IMR-90 (cell line): ENCODE measurements around the gene EDN3. TPM values are rescaled to one million over a fixed set of nuclear protein-coding genes. Genes with fewer than 3 reads are reported as not detected.

Experiments
- ATAC-seq: fragments of 200-7000 bp; cut with Tn5 transposase; 2 replicates; pipeline ENCODE4 v1.9.1; 2020; ENCODE audit warnings: low read depth, mild to moderate bottlenecking, moderate library complexity
- BruUV-seq: library from RNA; stranded (reverse); fragments of 400-500 nt; replicated peaks from 2 replicates; lab custom pipeline; 2021; lab: Mats Ljungman, UMichigan
- CTCF ChIA-PET: fragments of 300-600 bp; formaldehyde crosslinking; extraction: SDS; loops from one replicate; lab custom pipeline; 2021; ENCODE audit warnings: antibody characterized with exemption; lab: Yijun Ruan, JAX
- POLR2A ChIA-PET: fragments of 300-600 bp; sonication (Branson Sonifier 250); formaldehyde crosslinking; loops from one replicate; lab custom pipeline; 2022; ENCODE audit warnings: antibody characterized with exemption; ENCODE audit not compliant: unreplicated experiment; lab: Charles Lee
- DNase-seq: peaks from one replicate; pipeline ENCODE4 v3.0.0; 2013
- H2AFZ ChIP-seq: replicated peaks from 2 replicates; pipeline ENCODE3; 2013; ENCODE audit warnings: low read length, mild to moderate bottlenecking; ENCODE audit not compliant: poor library complexity
- H2AK5ac ChIP-seq: 2 replicates; pipeline ENCODE4 v1.6.1; 2013; ENCODE audit warnings: low read depth, low read length, inconsistent platforms
- H2AK9ac ChIP-seq: replicated peaks from 2 replicates; pipeline ENCODE3; 2013; ENCODE audit warnings: mild to moderate bottlenecking, low read depth, low read length, moderate library complexity; ENCODE audit not compliant: poor library complexity
- H2BK120ac ChIP-seq: 2 replicates; pipeline ENCODE4 v1.6.1; 2013; ENCODE audit warnings: low read depth, low read length, inconsistent platforms
- H2BK15ac ChIP-seq: 3 replicates; pipeline ENCODE4 v1.6.1; 2013; ENCODE audit warnings: low read depth, low read length, inconsistent platforms
- H2BK20ac ChIP-seq: 2 replicates; pipeline ENCODE4 v1.6.1; 2013; ENCODE audit warnings: low read depth, mild to moderate bottlenecking, inconsistent platforms, low read length, moderate library complexity
- H2BK5ac ChIP-seq: 2 replicates; pipeline ENCODE4 v1.6.1; 2013; ENCODE audit warnings: mild to moderate bottlenecking, low read depth, low read length, inconsistent platforms; ENCODE audit not compliant: poor library complexity, severe bottlenecking
- H3K14ac ChIP-seq: replicated peaks from 2 replicates; pipeline ENCODE4 v1.6.1; 2013; ENCODE audit warnings: low read depth, low read length, inconsistent platforms
- H3K18ac ChIP-seq: 2 replicates; pipeline ENCODE4 v1.6.1; 2013; ENCODE audit warnings: low read depth, low read length, control low read depth
- H3K23ac ChIP-seq: 2 replicates; pipeline ENCODE4 v1.6.1; 2013; ENCODE audit warnings: low read depth, low read length, inconsistent platforms
- H3K27ac ChIP-seq: 2 replicates; pipeline ENCODE4 v1.5.1; 2013; ENCODE audit warnings: mild to moderate bottlenecking, control low read depth, low read length; ENCODE audit not compliant: insufficient read depth
- H3K27me3 ChIP-seq: 2 replicates; pipeline ENCODE4 v1.6.1; 2013; ENCODE audit warnings: low read length; ENCODE audit not compliant: control insufficient read depth, insufficient read depth
- H3K36me3 ChIP-seq: 2 replicates; pipeline ENCODE4 v1.6.1; 2013; ENCODE audit warnings: low read length, mixed read lengths; ENCODE audit not compliant: control insufficient read depth, insufficient read depth
- H3K4ac ChIP-seq: 2 replicates; pipeline ENCODE4 v1.6.1; 2013; ENCODE audit warnings: low read depth, low read length, inconsistent platforms
- H3K4me1 ChIP-seq: 2 replicates; pipeline ENCODE4 v1.6.1; 2013; ENCODE audit warnings: low read length, mixed read lengths; ENCODE audit not compliant: control insufficient read depth, insufficient read depth
- H3K4me2 ChIP-seq: 2 replicates; pipeline ENCODE4 v1.6.1; 2013; ENCODE audit warnings: low read depth, mild to moderate bottlenecking, control low read depth, low read length, moderate library complexity
- H3K4me3 ChIP-seq: 2 replicates; pipeline ENCODE4 v1.5.1; 2013; ENCODE audit warnings: low read depth, mild to moderate bottlenecking, control low read depth, low read length, moderate library complexity; ENCODE audit not compliant: insufficient read depth
- H3K56ac ChIP-seq: 2 replicates; pipeline ENCODE4 v1.6.1; 2013; ENCODE audit warnings: low read length, inconsistent platforms; ENCODE audit not compliant: insufficient read depth; ENCODE audit errors: extremely low read depth
- H3K79me1 ChIP-seq, 2 experiments: 2 replicates each; pipeline ENCODE4 v1.6.1; 2013; ENCODE audit warnings: low read length in 2 of 2, inconsistent platforms in 1 of 2, low read depth in 1 of 2
- H3K9ac ChIP-seq: 2 replicates; pipeline ENCODE4 v1.6.1; 2013; ENCODE audit warnings: low read depth, low read length, control low read depth
- H3K9me1 ChIP-seq: 2 replicates; pipeline ENCODE4 v1.6.1; 2013; ENCODE audit warnings: low read length, inconsistent platforms; ENCODE audit not compliant: insufficient read depth
- H3K9me3 ChIP-seq: 2 replicates; pipeline ENCODE4 v1.6.1; 2013; ENCODE audit warnings: low read length; ENCODE audit not compliant: control insufficient read depth, insufficient read depth
- H4K20me1 ChIP-seq: 2 replicates; pipeline ENCODE4 v1.6.1; 2013; ENCODE audit warnings: low read length, inconsistent platforms; ENCODE audit not compliant: insufficient read depth
- H4K5ac ChIP-seq: 2 replicates; pipeline ENCODE4 v1.6.1; 2013; ENCODE audit warnings: mild to moderate bottlenecking, low read depth, low read length, control low read depth
- H4K8ac ChIP-seq, 2 experiments: 2 replicates each; pipeline ENCODE4 v1.6.1; 2013; ENCODE audit warnings: low read depth in 2 of 2, low read length in 2 of 2, control low read depth in 1 of 2, inconsistent platforms in 1 of 2
- H4K91ac ChIP-seq: 2 replicates; pipeline ENCODE4 v1.6.1; 2013; ENCODE audit warnings: low read depth, low read length, inconsistent platforms; ENCODE audit not compliant: insufficient read depth
- CEBPB ChIP-seq: IDR thresholded peaks from 2 replicates; pipeline ENCODE4 v1.6.1; 2012; ENCODE audit warnings: low read depth, low read length, improper control_type of control experiment
- MAZ ChIP-seq: IDR thresholded peaks from 2 replicates; pipeline ENCODE4 v1.6.1; 2012; ENCODE audit warnings: low read depth, mild to moderate bottlenecking, low read length, improper control_type of control experiment, moderate library complexity, borderline replicate concordance
- POLR2A ChIP-seq: IDR thresholded peaks from 2 replicates; pipeline ENCODE4 v1.6.1; 2012; ENCODE audit warnings: mild to moderate bottlenecking, low read depth, low read length
- RAD21 ChIP-seq: IDR thresholded peaks from 2 replicates; pipeline ENCODE4 v1.6.1; 2012; ENCODE audit warnings: low read length, improper control_type of control experiment
- SMC3 ChIP-seq: fragments of 150-350 bp; IDR thresholded peaks from 2 replicates; pipeline ENCODE4 v1.6.1; 2016; ENCODE audit warnings: low read depth, mild to moderate bottlenecking, antibody characterized with exemption, low read length, moderate library complexity
- WGBS, 2 experiments: methylation state at CpG; one replicate each; pipeline versions ENCODE4 v1.1.5 to v1.1.7; 2013; ENCODE audit warnings: missing lambda C conversion rate in 2 of 2; ENCODE audit not compliant: insufficient read length in 1 of 2; ENCODE audit errors: extremely low coverage in 2 of 2; 5-methylcytosine and 5-hydroxymethylcytosine counted together
- dilution Hi-C: fragments of 300-500 bp; cut with HindIII; formaldehyde crosslinking; loops from one replicate; pipeline ENCODE4 v1.14.3; 2018; ENCODE audit warnings: low sequenced_read_pairs; ENCODE audit not compliant: unreplicated experiment
- in situ Hi-C: fragments of 300-500 bp; cut with MboI; formaldehyde crosslinking; loops from 3 replicates; pipeline ENCODE4 v1.14.3; 2019; ENCODE audit warnings: low sequenced_read_pairs, inconsistent platforms, mixed read lengths
- intact Hi-C: fragments of 100-400 bp; cut with micrococcal nuclease; formaldehyde crosslinking; loops from 2 replicates; pipeline ENCODE4 v1.10.0; 2022
- polyA plus RNA-seq, 3 experiments: library from polyadenylated mRNA; depleted of rRNA; stranded (reverse); fragments of >200 nt; gene quantifications; 2 replicates each; pipeline ENCODE4 v1.2.3, GENCODE V29; 2012; ENCODE audit warnings: low replicate concordance in 1 of 3
- total RNA-seq: library from RNA; depleted of rRNA; stranded (reverse); fragments of >200 nt; gene quantifications from 2 replicates; pipeline ENCODE4 v1.2.3, GENCODE V29; 2012
- TF ChIP-seq, protein P1 (sequence below): conservative IDR thresholded peaks from 2 replicates; pipeline ENCODE4 v1.5.1; 2012; ENCODE audit warnings: mild to moderate bottlenecking, low read depth, low read length, improper control_type of control experiment

Gene EDN3
- total and polyA plus RNA-seq, 2 of the 4 experiments (the other 2 are of a cell fraction), result not detected

DNA sequence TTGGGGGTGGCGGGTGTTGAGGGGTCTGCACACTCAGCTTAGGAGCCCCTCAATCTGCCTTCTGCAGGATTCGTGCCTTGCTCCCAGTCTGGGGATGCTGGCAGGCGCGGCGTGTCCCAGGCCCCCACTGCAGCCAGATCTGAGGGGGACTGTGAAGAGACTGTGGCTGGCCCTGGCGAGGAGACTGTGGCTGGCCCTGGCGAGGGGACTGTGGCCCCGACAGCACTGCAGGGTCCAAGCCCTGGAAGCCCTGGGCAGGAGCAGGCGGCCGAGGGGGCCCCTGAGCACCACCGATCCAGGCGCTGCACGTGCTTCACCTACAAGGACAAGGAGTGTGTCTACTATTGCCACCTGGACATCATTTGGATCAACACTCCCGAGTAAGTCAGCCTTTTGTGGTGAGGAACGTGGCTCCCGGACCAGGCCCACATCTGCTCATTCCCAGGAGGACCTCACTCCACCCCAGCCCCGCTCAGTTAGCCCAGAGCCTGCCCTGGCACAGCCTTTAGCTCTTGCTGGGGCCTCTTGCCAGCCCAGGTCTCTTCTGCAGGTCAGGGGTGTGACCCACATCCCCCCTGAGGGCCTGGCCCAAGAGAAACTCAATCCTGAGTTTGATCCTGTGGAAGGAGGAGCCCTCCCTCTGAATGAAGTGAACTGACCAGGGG, 1.1 kb downstream of the EDN3 start:
- H4K8ac ChIP-seq, result no peak overlapping the region
- 80% methylated on average over 3 of the region's 17 CpGs; no CpG with 5 or more reads in 1 of the 2 experiments for WGBS, 2 experiments
- H3K79me1 ChIP-seq, result no peaks in the 10 kb centered on the region
- H3K14ac ChIP-seq, result no peak overlapping the region
- H4K5ac ChIP-seq, result no peak overlapping the region
- ChIA-PET POLR2A (no interaction called here), CTCF (no interaction called here)
- H3K9ac ChIP-seq, result no peak overlapping the region
- TF ChIP-seq SMC3 (no peak), CEBPB (no peak), POLR2A (no peak), RAD21 (no peak), MAZ (no peak)
- TF ChIP-seq, protein P1, sequence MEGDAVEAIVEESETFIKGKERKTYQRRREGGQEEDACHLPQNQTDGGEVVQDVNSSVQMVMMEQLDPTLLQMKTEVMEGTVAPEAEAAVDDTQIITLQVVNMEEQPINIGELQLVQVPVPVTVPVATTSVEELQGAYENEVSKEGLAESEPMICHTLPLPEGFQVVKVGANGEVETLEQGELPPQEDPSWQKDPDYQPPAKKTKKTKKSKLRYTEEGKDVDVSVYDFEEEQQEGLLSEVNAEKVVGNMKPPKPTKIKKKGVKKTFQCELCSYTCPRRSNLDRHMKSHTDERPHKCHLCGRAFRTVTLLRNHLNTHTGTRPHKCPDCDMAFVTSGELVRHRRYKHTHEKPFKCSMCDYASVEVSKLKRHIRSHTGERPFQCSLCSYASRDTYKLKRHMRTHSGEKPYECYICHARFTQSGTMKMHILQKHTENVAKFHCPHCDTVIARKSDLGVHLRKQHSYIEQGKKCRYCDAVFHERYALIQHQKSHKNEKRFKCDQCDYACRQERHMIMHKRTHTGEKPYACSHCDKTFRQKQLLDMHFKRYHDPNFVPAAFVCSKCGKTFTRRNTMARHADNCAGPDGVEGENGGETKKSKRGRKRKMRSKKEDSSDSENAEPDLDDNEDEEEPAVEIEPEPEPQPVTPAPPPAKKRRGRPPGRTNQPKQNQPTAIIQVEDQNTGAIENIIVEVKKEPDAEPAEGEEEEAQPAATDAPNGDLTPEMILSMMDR, result no peak
- H2BK5ac ChIP-seq, result no peak overlapping the region
- ATAC-seq, result no peak
- no peak overlapping the region for H3K4me2 ChIP-seq
- no peak overlapping the region for H3K18ac ChIP-seq
- BruUV-seq, result no TSS peak
- H3K27ac ChIP-seq, result no peak overlapping the region
- H2BK120ac ChIP-seq, result no peak overlapping the region
- intact Hi-C loops (no loop called here), dilution Hi-C loops (no loop called here), in situ Hi-C loops (no loop called here)
- no peak overlapping the region for H2AFZ ChIP-seq
- no peak overlapping the region for H2AK5ac ChIP-seq
- H3K56ac ChIP-seq, result no peak overlapping the region
- H2BK15ac ChIP-seq, result no peak overlapping the region
- DNase-seq, result no peak
- H3K23ac ChIP-seq, result no peak overlapping the region
- H3K27me3 ChIP-seq, result no peaks in the 10 kb centered on the region; the same call in 1 of the 2 replicates
- no peaks in the 10 kb centered on the region for H3K9me3 ChIP-seq
- no peak overlapping the region for H3K4me3 ChIP-seq
- H4K91ac ChIP-seq, result no peak overlapping the region
- H3K9me1 ChIP-seq, result no peaks in the 10 kb centered on the region
- no peak overlapping the region for H2AK9ac ChIP-seq
- no peak overlapping the region for H2BK20ac ChIP-seq
- no peaks in the 10 kb centered on the region for H4K20me1 ChIP-seq
- H3K36me3 ChIP-seq, result no peaks in the 10 kb centered on the region
- H3K4me1 ChIP-seq, result no peaks in the 10 kb centered on the region
- no peak overlapping the region for H3K4ac ChIP-seq
